Measurements from ENCODE around the gene TERB1. TPM values are rescaled to one million over a fixed set of nuclear protein-coding genes. Genes with fewer than 3 reads are reported as not detected.

Gene TERB1
- total and polyA plus RNA-seq, 2 experiments from 2014 or later: not detected

- H3K9me2 ChIP-seq (ENCODE audit: insufficient read depth): no peaks in the 10 kb centered on the region
- H3K27me3 ChIP-seq (replicated peaks; ENCODE audit: insufficient read depth): no peaks in the 10 kb centered on the region
- H3K9me3 ChIP-seq (ENCODE audit: low read depth): no peaks in the 10 kb centered on the region
- in situ Hi-C loops (cut with MboI): no loop called here
- H3K27ac ChIP-seq: no peak overlapping the region
- TF ChIP-seq EZH2 (IDR thresholded peaks at IDR 0.05; ENCODE audit: insufficient read depth, poor library complexity, severe bottlenecking) (no peak), EZH2phosphoT487 (IDR thresholded peaks at IDR 0.05; ENCODE audit: insufficient read depth, low read depth) (no peak)
- H3F3A ChIP-seq (ENCODE audit: insufficient read depth): no peaks in the 10 kb centered on the region
- DNase-seq: no peak
- 95 to 97% methylated on average over 2 of the region's 2 CpGs for WGBS, 2 experiments (ENCODE audit: low coverage in 1 of 2, low lambda C conversion rate in 2 of 2, missing lambda C conversion rate in 2 of 2)
- no peak overlapping the region for H3K4me3 ChIP-seq
- H3K79me2 ChIP-seq (ENCODE audit: insufficient read depth): peaks cover 27% of the 10 kb centered on the region
- H3K9ac ChIP-seq: no peak overlapping the region
- H2AFZ ChIP-seq: no peak overlapping the region
- no peak overlapping the region for H3K4me2 ChIP-seq (ENCODE audit: unreplicated experiment)
- H3K4me1 ChIP-seq (ENCODE audit: insufficient read depth): peaks cover 15% of the 10 kb centered on the region
- H3K36me3 ChIP-seq (ENCODE audit: low read depth): peaks cover 2% of the 10 kb centered on the region; the same call in 1 of the 2 replicates
- no peaks in the 10 kb centered on the region for H4K20me1 ChIP-seq (ENCODE audit: insufficient read depth)
Observed at GRCh38 chr16:66754211-66754610, 47.2 kb downstream of the TERB1 start.

GRCh38 chr16:66752958-66753357 lies 48.4 kb downstream of the TERB1 start:
- no peaks in the 10 kb centered on the region for H4K20me1 ChIP-seq (ENCODE audit: insufficient read depth)
- H3K9me2 ChIP-seq (ENCODE audit: insufficient read depth): no peaks in the 10 kb centered on the region
- H3K79me2 ChIP-seq (ENCODE audit: insufficient read depth): peaks cover 39% of the 10 kb centered on the region
- WGBS, 2 experiments (ENCODE audit: low coverage in 1 of 2, low lambda C conversion rate in 2 of 2, missing lambda C conversion rate in 2 of 2): 96 to 100% methylated on average over 2 of the region's 2 CpGs
- no peaks in the 10 kb centered on the region for H3K9me3 ChIP-seq (ENCODE audit: low read depth)
- DNase-seq: no peak
- TF ChIP-seq EZH2 (IDR thresholded peaks at IDR 0.05; ENCODE audit: insufficient read depth, poor library complexity, severe bottlenecking): no peak
- TF ChIP-seq EZH2phosphoT487 (IDR thresholded peaks at IDR 0.05; ENCODE audit: insufficient read depth, low read depth): no peak
- no peak overlapping the region for H3K4me2 ChIP-seq (ENCODE audit: unreplicated experiment)
- H3K27me3 ChIP-seq (replicated peaks; ENCODE audit: insufficient read depth): no peaks in the 10 kb centered on the region
- no peak overlapping the region for H3K27ac ChIP-seq
- H2AFZ ChIP-seq: peak overlapping the region; percentile 93; the same call in 1 of the 2 replicates
- no peak overlapping the region for H3K4me3 ChIP-seq
- no peak overlapping the region for H3K9ac ChIP-seq
- H3K4me1 ChIP-seq (ENCODE audit: insufficient read depth): peaks cover 16% of the 10 kb centered on the region
- peaks cover 10% of the 10 kb centered on the region; the same call in 1 of the 2 replicates for H3K36me3 ChIP-seq (ENCODE audit: low read depth)
- H3F3A ChIP-seq (ENCODE audit: insufficient read depth): no peaks in the 10 kb centered on the region
- in situ Hi-C loops (cut with MboI): no loop called here

- peak overlapping the region; percentile 98 for H3K4me2 ChIP-seq (ENCODE audit: unreplicated experiment)
- peaks cover 16% of the 10 kb centered on the region for H3K4me1 ChIP-seq (ENCODE audit: insufficient read depth)
- peak overlapping the region; percentile 95; the same call in 1 of the 2 replicates for H3K9ac ChIP-seq
- in situ Hi-C loops (cut with MboI): no loop called here
- H4K20me1 ChIP-seq (ENCODE audit: insufficient read depth): no peaks in the 10 kb centered on the region
- WGBS, 2 experiments (ENCODE audit: low coverage in 1 of 2, low lambda C conversion rate in 2 of 2, missing lambda C conversion rate in 2 of 2): 75 to 86% methylated on average over 6 of the region's 6 CpGs
- no peaks in the 10 kb centered on the region for H3K9me3 ChIP-seq (ENCODE audit: low read depth)
- peak overlapping the region; percentile 86; the same call in 1 of the 2 replicates for H3K4me3 ChIP-seq
- no peak for DNase-seq
- H3K27ac ChIP-seq: no peak overlapping the region
- no peaks in the 10 kb centered on the region for H3F3A ChIP-seq (ENCODE audit: insufficient read depth)
- TF ChIP-seq EZH2phosphoT487 (IDR thresholded peaks at IDR 0.05; ENCODE audit: insufficient read depth, low read depth): no peak
- no peaks in the 10 kb centered on the region for H3K9me2 ChIP-seq (ENCODE audit: insufficient read depth)
- H3K79me2 ChIP-seq (ENCODE audit: insufficient read depth): peaks cover 45% of the 10 kb centered on the region
- H3K27me3 ChIP-seq (replicated peaks; ENCODE audit: insufficient read depth): no peaks in the 10 kb centered on the region
- peaks cover 11% of the 10 kb centered on the region; the same call in 1 of the 2 replicates for H3K36me3 ChIP-seq (ENCODE audit: low read depth)
- H2AFZ ChIP-seq: peak overlapping the region; percentile 93
Observed at GRCh38 chr16:66752379-66752778, 49.0 kb downstream of the TERB1 start.

GRCh38 chr16:66751992-66752322 lies 49.4 kb downstream of the TERB1 start:
- Histone ChIP-seq H3K4me3 (peak overlapping the region; percentile 86), H3F3A (ENCODE audit: insufficient read depth) (no peaks in the 10 kb centered on the region), H4K20me1 (ENCODE audit: insufficient read depth) (no peaks in the 10 kb centered on the region), H3K4me1 (ENCODE audit: insufficient read depth) (peaks cover 16% of the 10 kb centered on the region), H3K36me3 (ENCODE audit: low read depth) (peaks cover 15% of the 10 kb centered on the region; the same call in 1 of the 2 replicates), H3K79me2 (ENCODE audit: insufficient read depth) (peaks cover 49% of the 10 kb centered on the region), H3K27ac (0 out of 2 replicates have a peak overlapping the region, but pooled peaks have one; percentile 75), H3K27me3 (replicated peaks; ENCODE audit: insufficient read depth) (no peaks in the 10 kb centered on the region), H3K9me3 (ENCODE audit: low read depth) (no peaks in the 10 kb centered on the region), H3K9me2 (ENCODE audit: insufficient read depth) (no peaks in the 10 kb centered on the region), H3K9ac (peak overlapping the region; percentile 95), H2AFZ (peak overlapping the region; percentile 93), H3K4me2 (ENCODE audit: unreplicated experiment) (peak overlapping the region; percentile 98)
- in situ Hi-C loops (cut with MboI): no loop called here
- TF ChIP-seq EZH2 (IDR thresholded peaks at IDR 0.05; ENCODE audit: insufficient read depth, poor library complexity, severe bottlenecking) (no peak), EZH2phosphoT487 (IDR thresholded peaks at IDR 0.05; ENCODE audit: insufficient read depth, low read depth) (no peak)
- no peak for DNase-seq
- 29 to 35% methylated on average over 3 of the region's 3 CpGs for WGBS, 2 experiments (ENCODE audit: low coverage in 1 of 2, low lambda C conversion rate in 2 of 2, missing lambda C conversion rate in 2 of 2)

All from GM23248 (cell line).